GM21723 (cell line): ENCODE data around the gene IGSF21.
"Not testable (repeated sequence)": the region's sequence is repeated elsewhere in the genome, so short reads cannot be mapped to it uniquely, and the experiment has no call there.

ENCODE experiments used
- ATAC-seq: cut with Tn5 transposase; IDR thresholded peaks from one replicate; pipeline ENCODE4 v1.9.1; 2021; ENCODE audit warnings: mild to moderate bottlenecking, moderate library complexity; ENCODE audit not compliant: unreplicated experiment

The IGSF21 gene

GRCh38 chr1:18348354-18348753 is 240.8 kb downstream of the IGSF21 start:
- no peak for ATAC-seq

GRCh38 chr1:18350747-18351146 is 243.1 kb downstream of the IGSF21 start:
- ATAC-seq: no peak

- ATAC-seq: no peak
These were observed 244.1 kb downstream of the IGSF21 start for GRCh38 chr1:18351735-18352134.

- ATAC-seq: no peak
These were observed 245.2 kb downstream of the IGSF21 start for GRCh38 chr1:18352636-18353265.

- ATAC-seq: no peak
These were observed 245.9 kb downstream of the IGSF21 start for GRCh38 chr1:18353528-18353927.

GRCh38 chr1:18353992-18354391 is 246.4 kb downstream of the IGSF21 start:
- no peak for ATAC-seq

- no peak for ATAC-seq
These were observed 247.0 kb downstream of the IGSF21 start for GRCh38 chr1:18354612-18355011.

- no peak for ATAC-seq
These were observed 250.1 kb downstream of the IGSF21 start for GRCh38 chr1:18357622-18358230.

GRCh38 chr1:18358600-18358999 is 251.0 kb downstream of the IGSF21 start:
- no peak for ATAC-seq

- ATAC-seq: no peak
These were observed 252.7 kb downstream of the IGSF21 start for GRCh38 chr1:18360251-18360650.

- ATAC-seq: no peak
These were observed 254.6 kb downstream of the IGSF21 start for GRCh38 chr1:18362150-18362549.

- no peak for ATAC-seq
These were observed 255.8 kb downstream of the IGSF21 start for GRCh38 chr1:18363436-18363835.

- ATAC-seq: no peak
These were observed 257.6 kb downstream of the IGSF21 start for GRCh38 chr1:18365099-18365705.

- not testable (repeated sequence) for ATAC-seq
These were observed 264.9 kb downstream of the IGSF21 start for GRCh38 chr1:18372505-18372904.

GRCh38 chr1:18373151-18373550 is 265.6 kb downstream of the IGSF21 start:
- ATAC-seq: no peak

- ATAC-seq: no peak
These were observed 266.4 kb downstream of the IGSF21 start for GRCh38 chr1:18373882-18374493.

GRCh38 chr1:18376661-18377060 is 269.1 kb downstream of the IGSF21 start:
- no peak for ATAC-seq

- ATAC-seq: no peak
These were observed 272.7 kb downstream of the IGSF21 start for GRCh38 chr1:18380288-18380687.

GRCh38 chr1:18384059-18384458 is 276.5 kb downstream of the IGSF21 start:
- no peak for ATAC-seq

GRCh38 chr1:18384471-18384870 is 276.9 kb downstream of the IGSF21 start:
- no peak for ATAC-seq

- no peak for ATAC-seq
These were observed 277.7 kb downstream of the IGSF21 start for GRCh38 chr1:18385239-18385790.

GRCh38 chr1:18386591-18386990 is 279.0 kb downstream of the IGSF21 start:
- no peak for ATAC-seq
